ENCODE data around the gene SNTA1.
"Not testable (repeated sequence)": the region's sequence is repeated elsewhere in the genome, so short reads cannot be mapped to it uniquely, and the experiment has no call there.

Gene SNTA1

DNA sequence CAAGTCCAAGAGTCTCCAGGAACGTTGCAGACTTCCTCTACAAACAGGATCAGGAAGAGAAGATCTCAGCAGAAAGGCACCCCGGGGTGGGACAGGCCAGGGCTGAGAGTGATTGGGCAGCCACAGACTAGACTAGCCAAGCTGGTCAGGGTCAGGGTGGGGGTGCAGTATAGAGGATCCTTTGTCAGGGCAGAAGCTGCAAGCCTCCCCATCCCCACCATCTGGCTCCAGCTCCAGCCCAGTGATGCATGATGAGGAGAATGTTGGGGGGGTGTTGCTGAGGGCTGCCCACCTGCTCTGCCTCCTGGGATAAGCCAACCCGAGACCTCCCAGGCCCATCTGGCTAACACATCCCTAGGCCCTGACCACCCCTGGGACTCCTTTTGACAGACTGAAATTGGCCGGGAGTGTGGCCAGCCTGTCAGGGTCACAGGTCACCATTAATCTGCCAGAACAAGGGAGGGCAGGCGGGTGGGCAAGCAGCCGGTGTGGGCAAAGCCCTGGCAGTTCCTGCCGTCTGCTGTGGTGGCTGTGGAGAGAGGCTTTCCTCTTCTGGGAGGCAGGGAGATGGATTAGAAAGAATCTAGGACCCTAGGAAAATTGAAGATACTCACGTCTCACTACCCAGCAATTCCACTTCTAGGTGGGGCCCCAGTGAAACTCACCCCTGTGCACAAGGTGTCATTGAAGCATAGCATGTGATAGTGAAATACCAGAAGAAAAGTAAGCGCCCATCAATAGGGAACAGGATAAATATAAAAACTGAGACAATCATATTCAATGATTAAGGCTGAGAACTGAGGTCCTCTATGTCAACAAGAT, 22.1 kb upstream of the SNTA1 start:
- DNase-seq, result no peak

DNA sequence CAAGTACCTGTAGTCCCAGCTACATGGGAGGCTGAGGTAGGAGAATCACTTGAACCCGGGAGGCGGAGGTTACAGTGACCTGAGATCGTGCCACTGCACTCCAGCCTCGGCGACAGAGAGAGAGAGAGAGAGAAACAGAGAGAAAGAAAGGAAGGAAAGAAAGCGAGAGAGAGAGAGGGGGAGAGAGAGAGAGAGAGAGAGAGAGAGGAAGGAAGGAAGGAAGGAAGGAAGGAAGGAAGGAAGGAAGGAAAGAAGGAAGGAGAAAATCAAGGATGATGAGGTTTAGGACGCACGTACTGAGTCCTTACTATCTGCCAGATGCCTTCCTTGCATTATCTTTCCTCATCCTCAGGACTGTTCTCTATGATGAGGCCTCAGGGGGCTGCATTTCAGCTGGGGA, 21.2 kb upstream of the SNTA1 start:
- not testable (repeated sequence) for DNase-seq

DNA sequence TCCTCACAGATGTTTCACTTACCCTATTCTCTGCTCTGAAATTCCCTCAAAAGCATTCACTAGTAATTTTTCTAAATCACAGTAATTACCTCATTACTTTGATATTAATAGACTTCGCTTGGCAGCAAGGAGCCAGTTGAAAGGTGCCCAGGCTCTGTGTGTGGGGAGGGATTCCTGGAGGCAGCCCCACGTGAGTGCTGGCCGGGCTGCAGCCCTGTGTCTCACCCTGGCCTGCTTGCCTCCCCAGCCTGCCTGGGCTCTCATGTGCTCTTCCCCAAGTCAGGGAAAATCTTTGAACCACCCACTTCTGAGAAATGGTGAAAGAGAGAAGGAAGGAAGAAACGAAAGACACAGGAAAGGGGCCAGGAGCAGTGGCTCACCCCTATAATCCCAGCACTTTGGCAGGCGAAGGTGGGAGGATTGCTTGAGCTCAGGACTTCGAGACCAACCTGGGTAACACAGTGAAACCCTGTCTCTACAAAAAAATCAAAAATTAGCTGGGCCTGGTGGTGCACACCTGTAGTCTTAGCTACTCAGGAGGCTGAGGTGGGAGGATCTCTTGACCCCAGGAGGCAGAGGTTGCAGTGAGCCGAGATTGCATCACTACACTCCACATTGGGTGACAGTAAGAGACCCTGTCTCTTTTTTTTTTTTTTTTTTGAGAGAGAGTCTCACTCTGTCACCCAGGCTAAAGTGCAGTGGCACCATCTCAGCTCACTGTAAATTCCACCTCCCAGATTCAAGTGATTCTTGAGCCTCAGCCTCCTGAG, 20.0 kb upstream of the SNTA1 start:
- DNase-seq, result no peak

- no peak for DNase-seq
Observed at GRCh38 chr20:33460711-33461110, 17.1 kb upstream of the SNTA1 start.

- DNase-seq, result no peak
Observed at GRCh38 chr20:33459599-33459998, 16.0 kb upstream of the SNTA1 start.

- peak; percentile 86 to 88 for DNase-seq
Observed at GRCh38 chr20:33456916-33457642, 13.5 kb upstream of the SNTA1 start.

- no peak for DNase-seq
Observed at GRCh38 chr20:33450867-33451266, 7.3 kb upstream of the SNTA1 start.

- DNase-seq, result no peak
Observed at GRCh38 chr20:33445881-33446625, 2.5 kb upstream of the SNTA1 start.

GRCh38 chr20:33444797-33445560, 1.4 kb upstream of the SNTA1 start:
- peak; percentile 13 to 17 for DNase-seq

DNA sequence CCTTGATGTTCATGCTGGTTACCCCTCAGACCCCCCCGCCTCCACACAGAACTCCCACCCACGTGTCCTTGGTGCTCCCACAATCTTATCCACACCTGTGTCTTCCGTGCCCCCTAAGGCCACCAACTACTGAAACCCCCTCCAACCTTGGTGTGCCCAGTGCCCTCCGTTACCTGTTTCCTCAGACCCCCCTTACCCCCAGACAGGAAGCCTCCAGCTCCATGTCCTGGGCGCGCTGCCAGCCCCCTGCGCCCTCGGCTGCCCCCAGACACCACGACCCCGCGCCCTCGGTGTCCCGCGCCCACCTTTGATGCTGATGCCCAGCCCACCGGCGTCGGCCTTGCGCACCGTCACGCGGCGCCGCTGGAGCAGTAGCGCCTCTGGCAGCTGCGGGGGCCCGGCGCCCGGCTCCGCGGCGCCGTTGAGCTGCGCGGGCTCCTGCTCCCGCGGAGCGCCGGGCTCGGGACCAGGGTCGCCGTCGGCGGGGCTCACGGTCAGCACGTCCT, 504 bp downstream of the SNTA1 start:
- DNase-seq, result no peak

DNA sequence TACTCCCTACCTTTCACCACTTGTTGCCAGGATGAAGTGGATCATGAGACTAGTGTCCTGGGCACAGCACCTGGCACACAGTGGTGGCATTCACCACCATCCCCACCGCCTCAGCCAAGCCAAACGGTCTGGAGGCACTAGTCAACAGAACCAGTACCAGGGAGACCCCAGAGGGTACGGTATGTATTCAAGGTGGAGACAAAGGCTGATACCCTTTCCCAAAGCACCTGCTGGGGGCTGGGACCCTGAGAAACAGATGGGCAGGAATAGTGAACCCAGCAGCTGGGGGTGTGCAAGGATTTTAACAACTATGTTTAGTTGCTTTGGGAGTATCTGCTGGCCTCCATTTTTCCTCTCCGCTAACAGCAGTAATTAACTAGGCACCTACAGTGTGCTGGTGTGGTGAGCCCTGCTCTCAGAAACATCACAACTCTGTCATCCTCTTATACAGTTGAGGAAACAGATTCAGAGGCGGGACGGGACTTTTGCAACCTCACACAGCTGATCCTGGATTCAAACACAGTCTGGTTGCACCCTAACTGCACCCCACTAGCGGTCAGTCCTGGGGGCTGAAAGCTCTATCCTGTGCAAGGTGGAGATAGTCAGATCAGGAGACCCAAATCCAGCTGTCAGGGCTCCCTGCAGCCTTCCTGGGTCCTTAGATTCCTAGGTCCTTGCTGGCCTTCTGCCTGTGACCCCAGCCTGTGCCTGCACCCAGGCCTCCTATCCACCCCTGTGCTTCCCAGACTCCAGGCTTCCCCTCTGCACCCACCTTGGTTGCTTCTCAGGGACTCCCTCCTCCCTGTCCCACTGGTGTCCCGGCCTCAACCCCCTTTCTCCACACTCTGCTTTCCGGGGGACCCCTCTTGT, 1.2 kb downstream of the SNTA1 start:
- DNase-seq, result no peak

- DNase-seq, result no peak
Observed at GRCh38 chr20:33441142-33441955, 2.2 kb downstream of the SNTA1 start.

GRCh38 chr20:33440562-33440961, 3.0 kb downstream of the SNTA1 start:
- DNase-seq, result not testable (repeated sequence)

DNA sequence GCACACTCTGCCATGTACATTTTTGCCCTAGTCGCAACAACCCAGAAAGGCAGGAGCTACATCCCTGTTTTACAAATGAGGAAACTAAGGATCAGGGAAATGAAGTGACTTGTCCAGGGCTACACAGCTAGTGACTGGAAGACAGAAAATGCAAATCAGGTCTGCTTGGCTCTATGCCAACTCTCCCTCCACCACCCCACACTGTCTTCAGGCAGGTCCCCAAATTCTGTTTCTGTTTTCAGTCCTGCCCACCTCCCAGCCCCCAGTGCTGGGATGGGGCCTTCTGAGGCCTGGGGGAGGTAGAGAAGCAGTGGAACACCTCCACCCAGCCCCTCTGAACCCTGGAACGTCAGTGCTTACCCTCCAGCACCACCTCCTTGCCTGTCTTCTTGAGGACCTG, 5.1 kb downstream of the SNTA1 start:
- no peak for DNase-seq

- DNase-seq, result no peak
Observed at GRCh38 chr20:33437141-33437911, 6.2 kb downstream of the SNTA1 start.

GRCh38 chr20:33434434-33434833, 9.1 kb downstream of the SNTA1 start:
- no peak for DNase-seq

DNA sequence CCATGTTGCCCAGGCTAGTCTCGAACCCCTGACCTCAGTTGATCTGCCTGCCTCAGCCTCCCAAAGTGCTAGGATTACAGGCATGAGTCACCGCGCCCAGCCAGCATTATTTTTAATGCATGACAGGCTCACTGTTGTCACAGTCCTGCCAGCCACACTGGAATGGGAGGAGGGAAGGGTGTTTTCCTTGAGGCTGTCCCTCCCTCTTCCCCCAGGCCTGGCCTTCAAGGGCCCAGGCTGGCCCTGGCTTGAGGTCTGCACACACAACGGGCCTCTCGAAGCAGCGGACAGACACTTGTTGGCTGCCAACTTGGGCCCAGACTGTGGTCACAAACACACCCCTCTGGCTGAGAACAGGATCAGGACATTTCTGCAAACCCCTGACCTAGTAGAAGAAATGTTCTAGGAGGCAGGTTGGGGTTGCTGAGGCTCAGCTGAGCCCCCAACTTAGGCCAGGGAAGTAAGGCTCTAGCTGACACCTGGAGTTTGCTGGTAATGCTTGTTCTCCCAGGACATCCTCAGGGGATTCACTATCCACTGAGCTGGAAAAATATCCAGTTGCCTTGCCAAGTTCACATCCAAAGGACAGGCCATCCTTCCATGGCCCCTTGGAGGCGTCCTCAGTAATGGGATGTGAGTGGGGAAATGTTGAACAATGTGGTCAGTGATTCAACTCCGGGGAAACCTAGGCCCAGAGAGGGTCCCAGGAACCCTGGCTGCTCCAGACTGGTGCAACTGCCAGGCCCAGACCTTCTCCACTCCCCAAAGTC, 9.9 kb downstream of the SNTA1 start:
- DNase-seq, result no peak

GRCh38 chr20:33431797-33432381, 11.7 kb downstream of the SNTA1 start:
- DNase-seq, result no peak
